Stimulated activated CD8-positive, alpha-beta memory T cell treated with anti-CD3 and anti-CD28 coated beads, Interleukin-7, amount 100 ng/mL, for 4 hours (primary cell): ENCODE results near the gene TIMM23.
"Not testable (repeated sequence)": the region's sequence is repeated elsewhere in the genome, so short reads cannot be mapped to it uniquely, and the experiment has no call there.

ENCODE experiments used
- DNase-seq, 2 donors: peaks; one replicate each; pipeline ENCODE4 v3.0.0-alpha.2; 2020; ENCODE audit warnings: low read depth in 2 of 2

The TIMM23 gene

DNA sequence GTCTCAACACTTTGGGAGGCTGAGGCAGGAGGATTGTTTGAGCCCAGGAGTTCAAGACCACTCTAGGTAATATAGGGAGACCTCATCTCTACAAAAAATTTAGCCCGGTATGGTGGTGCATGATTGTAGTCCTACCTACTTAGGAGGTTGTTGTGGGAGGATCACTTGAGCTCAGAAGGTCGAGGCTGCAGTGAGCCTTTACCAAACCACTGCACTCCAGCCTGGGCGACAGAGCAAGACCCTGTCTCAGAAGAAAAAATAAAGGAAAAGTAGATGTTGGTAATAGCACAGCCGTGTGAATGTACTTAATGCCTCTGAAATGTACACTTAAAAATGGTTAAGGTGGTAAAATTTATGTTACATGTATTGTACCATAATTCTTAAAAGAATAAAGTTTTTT, 25.3 kb downstream of the TIMM23 start:
- no peak for DNase-seq

DNA sequence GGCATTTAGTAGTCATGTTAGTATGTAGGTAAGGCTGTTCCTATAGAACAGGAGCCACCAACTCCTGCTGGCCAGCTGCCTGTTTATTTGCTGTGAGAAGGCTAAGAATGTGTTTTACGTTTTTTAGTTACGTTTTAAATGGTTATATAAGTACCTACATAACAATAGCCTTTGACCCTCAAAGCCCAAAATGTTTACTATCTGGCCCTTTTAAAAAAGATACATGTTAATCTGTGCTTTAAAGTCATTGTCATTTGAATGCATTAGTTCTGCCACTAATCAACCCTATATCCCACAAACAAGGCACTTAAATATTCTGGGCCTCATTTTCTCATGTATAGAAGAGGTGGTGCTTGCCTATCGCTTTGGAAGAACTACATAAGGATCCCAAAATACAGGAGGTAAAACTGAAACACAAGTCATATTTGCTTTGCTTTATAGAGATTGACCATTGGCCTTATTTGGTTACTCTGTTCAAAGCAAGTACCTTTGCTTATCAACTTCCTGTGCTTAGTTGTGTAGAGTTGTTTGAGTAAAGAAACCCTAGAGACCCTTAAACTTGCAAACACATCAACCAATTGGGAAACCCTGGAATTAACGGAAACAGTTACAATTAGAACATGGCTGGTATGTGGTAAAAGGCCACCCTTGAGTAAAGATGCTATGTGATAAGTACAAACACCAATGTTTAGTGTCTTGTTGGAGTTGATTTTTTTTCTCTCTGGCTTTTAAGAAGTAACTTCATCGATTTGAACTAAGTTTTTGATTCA, 25.9 kb downstream of the TIMM23 start:
- no peak for DNase-seq

GRCh38 chr10:45999955-46000354, 27.7 kb downstream of the TIMM23 start:
- not testable (repeated sequence) for DNase-seq

- DNase-seq = no peak
Measured at GRCh38 chr10:46000538-46000937, 28.2 kb downstream of the TIMM23 start.

DNA sequence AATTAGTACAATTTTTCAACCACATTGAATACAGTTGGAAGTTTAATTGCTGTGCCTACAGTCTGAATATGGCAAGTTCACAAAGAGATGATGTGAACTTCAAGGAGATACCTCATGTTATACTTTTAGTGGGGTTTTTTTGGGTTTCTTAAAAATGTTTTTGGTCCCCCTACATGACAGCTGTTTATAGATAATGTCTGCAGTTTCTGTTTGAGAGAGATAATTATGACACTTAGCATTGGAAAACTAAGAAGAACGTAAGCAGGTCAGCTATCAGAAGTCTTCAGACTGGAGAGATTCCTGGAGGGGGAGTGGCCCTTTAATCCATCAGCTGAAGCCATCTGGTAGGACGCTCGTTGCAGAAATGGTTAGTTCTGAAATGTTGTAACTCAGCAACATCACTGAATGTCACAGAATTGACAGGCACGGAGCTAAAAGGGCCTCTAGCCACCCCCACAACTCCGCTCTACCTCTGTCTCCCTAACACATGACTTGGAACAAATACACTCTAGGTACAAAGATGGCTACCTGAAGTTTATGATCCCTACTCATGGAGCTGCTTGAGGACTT, 29.0 kb downstream of the TIMM23 start:
- DNase-seq = no peak

DNA sequence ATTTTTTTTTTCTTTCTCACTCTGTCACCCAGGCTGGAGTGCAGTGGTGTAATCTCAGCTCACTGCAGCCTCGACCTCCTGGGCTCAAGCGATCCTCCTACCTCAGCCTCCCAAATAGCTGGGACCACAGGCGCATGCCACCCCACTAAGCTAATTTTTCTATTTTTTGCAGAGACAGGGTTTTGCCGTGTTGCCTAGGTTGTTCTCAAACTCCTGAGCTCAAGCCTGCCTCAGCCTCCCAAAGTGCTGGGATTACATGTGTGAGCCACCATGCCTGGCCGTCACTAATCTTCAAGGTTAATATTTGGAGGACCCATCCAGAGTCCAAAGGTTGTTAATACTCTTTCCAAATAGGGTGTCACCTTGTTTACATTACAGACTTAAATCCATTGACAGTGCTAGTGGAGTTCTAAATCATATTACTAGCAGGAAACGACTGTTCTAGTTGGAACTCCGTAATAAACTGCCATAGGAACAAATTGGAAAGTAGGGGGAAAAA, 29.9 kb downstream of the TIMM23 start:
- not testable (repeated sequence) for DNase-seq

DNA sequence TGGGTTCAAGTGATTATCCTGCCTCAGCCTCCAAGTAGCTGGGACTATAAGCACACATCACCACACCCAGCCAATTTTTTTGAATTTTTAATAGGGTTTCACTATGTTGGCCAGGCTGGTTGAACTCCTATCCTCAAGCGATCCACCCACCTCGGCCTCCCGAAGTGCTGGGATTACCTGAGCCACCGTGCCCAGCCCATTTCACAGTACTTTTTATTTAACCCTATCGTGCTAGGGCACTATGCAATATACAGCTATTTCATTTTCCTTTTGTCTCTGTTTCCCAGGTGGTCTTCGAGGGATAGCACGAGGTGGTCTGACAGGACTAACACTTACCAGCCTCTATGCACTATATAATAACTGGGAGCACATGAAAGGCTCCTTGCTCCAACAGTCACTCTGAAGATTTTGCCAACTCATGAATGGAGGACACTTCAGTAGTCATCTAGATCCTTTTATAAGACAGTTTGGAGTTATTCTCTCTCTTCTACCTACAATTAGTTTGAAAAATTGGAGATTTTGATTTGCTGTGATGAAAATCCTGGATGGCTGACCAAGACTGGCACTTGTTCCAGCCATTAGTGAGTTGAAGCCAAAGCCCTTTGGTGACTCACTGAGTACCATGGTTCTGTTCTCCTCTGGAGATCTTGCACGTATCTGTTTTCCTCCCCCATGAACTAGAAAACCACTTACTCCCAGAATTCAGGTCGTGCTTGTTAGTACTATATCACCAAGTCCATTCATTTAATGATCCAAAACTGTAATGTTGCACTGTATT, 30.8 kb downstream of the TIMM23 start:
- DNase-seq = no peak

DNA sequence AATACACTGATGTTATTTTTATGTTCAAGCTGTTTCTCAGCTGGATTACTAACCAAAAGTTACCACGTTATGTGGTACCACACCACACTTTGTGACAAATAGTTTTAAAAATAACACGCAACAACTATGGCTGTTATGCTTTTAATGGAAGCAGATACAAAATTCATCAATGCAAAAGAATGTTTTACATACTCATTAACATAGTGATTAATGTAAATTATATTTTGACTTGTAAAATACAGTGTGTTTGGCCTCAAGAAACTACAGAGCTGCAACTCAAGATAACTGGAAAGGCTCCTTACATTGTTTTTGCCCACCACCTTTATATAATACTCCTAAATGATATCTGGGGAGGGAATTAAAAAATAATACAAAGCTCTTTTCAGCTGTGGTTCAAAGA, 32.7 kb downstream of the TIMM23 start:
- DNase-seq = no peak

GRCh38 chr10:46005383-46005782, 33.1 kb downstream of the TIMM23 start:
- DNase-seq = no peak

DNA sequence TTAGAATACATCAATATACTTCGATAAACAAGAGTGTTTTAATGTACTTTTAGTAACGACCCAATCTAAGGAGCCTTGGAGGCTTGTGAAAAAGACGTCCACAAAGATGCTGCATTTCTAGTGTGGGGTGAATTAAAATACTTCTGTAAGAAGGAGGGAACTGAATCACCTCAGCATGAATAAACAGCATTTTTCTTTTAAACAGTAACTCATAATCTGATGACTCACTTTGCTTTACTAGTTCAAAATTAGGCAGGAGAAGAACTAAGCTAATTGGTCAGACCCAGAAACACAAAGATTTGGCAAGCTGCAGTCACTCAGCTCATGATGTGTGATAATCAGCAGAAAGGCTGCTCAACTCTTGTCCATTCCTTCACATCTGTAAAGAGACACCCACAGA, 33.9 kb downstream of the TIMM23 start:
- no peak for DNase-seq

DNA sequence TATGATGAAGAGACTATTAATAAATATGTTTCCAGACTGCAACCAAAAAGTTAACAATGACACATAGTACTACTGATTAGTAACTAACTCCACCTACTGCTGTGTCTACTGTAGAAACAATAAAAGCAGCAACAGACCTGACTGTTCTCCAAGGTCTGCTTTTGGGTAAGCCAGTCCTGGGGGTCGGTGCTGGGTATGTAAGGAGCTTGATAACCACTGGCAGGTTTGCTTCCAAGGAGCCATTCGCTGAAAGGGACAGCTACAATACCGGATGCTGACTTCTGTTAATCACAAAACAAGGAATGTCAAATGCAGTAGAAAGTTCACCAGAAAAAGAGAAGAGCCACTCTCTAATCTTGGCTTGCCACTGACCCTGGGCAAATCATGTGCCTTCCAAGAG, 40.5 kb downstream of the TIMM23 start:
- no peak for DNase-seq

GRCh38 chr10:46014206-46014605, 41.9 kb downstream of the TIMM23 start:
- DNase-seq = no peak

- no peak for DNase-seq
Measured at GRCh38 chr10:46014683-46015405, 42.6 kb downstream of the TIMM23 start.

GRCh38 chr10:46016190-46016589, 43.9 kb downstream of the TIMM23 start:
- DNase-seq = no peak

DNA sequence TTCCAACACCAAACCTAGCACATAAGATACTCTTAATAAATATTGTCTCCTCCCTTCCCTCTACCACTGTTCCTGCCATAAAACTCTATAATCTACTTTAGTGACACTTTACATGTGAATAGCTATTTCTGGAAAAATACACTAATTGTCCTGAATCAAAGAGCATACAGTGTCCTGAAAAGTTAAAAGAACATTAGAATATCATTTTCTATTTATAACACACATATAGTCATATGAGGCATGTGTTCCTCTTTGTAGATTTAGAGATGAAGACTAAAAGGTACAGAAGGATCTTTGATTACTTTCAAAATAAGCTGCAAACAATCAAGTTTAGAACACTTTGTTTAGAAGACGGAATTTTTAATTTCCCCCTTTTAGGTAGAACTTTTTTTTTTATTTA, 44.5 kb downstream of the TIMM23 start:
- no peak for DNase-seq

GRCh38 chr10:46017733-46018132, 45.4 kb downstream of the TIMM23 start:
- DNase-seq = no peak

DNA sequence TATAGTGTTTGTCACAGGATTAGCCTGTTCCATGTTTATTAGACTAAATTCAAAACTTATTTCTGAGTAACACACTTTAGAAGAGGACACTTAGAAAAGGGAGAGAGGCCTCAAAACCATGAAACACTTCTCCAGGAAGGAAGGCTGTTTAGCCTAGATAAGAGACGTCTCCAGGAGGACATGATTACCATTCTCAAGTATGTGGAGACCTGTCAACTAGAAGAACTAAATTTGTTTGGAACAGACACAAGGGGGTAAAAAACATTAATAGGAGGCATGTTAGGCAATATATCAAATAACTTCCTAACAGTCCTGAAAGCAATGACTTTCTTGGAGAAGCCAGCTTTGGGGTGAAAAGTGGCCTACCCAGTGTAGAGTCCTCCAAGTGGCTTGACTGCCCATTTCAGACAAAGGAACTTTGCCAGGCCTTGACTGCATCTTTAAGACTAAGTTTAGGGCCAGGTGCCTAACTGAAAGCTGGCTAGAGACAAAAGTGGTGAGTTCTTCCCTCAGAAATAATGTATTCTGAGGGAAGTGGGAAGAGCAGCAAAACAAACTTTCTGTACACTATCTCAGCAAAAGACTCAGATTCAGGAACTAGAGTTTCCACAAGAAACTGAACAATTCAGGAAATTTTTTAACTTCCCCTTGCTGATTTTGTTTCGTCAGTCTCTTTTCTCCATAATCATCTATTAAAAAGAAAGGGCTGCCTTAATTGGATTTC, 46.3 kb downstream of the TIMM23 start:
- DNase-seq = no peak

- DNase-seq = no peak
Measured at GRCh38 chr10:46019177-46019528, 46.9 kb downstream of the TIMM23 start.

DNA sequence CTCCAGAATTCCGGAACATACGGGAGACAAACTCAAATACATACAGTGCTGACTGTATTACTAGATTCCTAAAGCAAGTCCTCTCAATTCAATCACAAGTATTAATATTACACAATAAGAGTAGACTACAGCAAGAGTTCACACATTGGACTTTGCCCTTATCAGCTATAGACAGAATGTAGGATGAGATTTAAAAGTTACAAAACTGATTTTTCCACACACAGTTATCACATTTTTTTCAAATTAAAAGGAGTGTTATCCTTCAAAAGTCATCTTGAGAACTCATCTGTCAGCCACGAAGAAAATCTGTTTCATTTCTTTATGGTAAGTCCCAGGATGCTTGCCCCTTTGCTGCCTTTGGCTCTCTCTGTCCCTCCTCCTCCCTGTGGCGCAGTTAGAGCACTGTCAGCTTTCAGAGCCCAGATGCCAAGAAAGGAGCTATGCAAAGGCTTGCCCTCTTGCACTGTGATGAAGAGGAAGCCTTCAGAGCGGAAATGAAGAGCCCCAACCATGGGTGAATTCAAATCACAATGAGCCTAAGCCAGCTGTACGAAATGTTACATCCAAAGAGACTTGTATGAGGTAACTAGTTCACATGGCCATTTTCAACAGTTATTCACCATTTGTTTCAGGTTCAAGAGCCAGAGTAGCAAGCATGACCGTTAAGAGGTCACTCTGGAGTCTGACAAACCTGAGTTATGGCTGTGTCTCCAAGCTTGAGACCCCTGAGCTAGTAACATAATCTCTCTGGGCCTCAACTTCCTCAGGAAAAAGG, 47.5 kb downstream of the TIMM23 start:
- no peak for DNase-seq

- no peak for DNase-seq
Measured at GRCh38 chr10:46020344-46020657, 48.0 kb downstream of the TIMM23 start.
